Prostate gland (tissue), 2 donors: ENCODE results near the gene ELMO1.

Experiments used
- POLR2A ChIP-seq: fragments of 450-650 bp; IDR thresholded peaks from one replicate; pipeline ENCODE4 v1.6.1; 2016; ENCODE audit warnings: antibody characterized with exemption, mild to moderate bottlenecking
- TF ChIP-seq, protein P1 (sequence below), 4 experiments: fragments of 200-600 bp in 2 of 4; fragments of 450-650 bp in 2 of 4; sonication (generic) in 2 of 4; IDR thresholded peaks; 1 replicate in 3 of 4; 2 replicates in 1 of 4; pipeline ENCODE4 v1.5.1; 2016 to 2019; ENCODE audit warnings: antibody characterized with exemption in 4 of 4, mild to moderate bottlenecking in 2 of 4, moderate library complexity in 2 of 4

- TF ChIP-seq, protein P1, sequence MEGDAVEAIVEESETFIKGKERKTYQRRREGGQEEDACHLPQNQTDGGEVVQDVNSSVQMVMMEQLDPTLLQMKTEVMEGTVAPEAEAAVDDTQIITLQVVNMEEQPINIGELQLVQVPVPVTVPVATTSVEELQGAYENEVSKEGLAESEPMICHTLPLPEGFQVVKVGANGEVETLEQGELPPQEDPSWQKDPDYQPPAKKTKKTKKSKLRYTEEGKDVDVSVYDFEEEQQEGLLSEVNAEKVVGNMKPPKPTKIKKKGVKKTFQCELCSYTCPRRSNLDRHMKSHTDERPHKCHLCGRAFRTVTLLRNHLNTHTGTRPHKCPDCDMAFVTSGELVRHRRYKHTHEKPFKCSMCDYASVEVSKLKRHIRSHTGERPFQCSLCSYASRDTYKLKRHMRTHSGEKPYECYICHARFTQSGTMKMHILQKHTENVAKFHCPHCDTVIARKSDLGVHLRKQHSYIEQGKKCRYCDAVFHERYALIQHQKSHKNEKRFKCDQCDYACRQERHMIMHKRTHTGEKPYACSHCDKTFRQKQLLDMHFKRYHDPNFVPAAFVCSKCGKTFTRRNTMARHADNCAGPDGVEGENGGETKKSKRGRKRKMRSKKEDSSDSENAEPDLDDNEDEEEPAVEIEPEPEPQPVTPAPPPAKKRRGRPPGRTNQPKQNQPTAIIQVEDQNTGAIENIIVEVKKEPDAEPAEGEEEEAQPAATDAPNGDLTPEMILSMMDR (IDR thresholded peaks at IDR 0.05), result no peak
- TF ChIP-seq POLR2A, result no peak
Measured at GRCh38 chr7:36985866-36986400, 462.7 kb downstream of the ELMO1 start.
